EL (cell line): Measurements from ENCODE around the gene HBA1.
A peak's percentile ranks its signal among the peaks of the same experiment; 100 is the strongest.
"Not testable (repeated sequence)": the region's sequence is repeated elsewhere in the genome, so short reads cannot be mapped to it uniquely, and the experiment has no call there.

ENCODE experiments used
- DNase-seq: peaks from one replicate; pipeline ENCODE4 v3.0.0-alpha.2; 2016

The HBA1 gene

GRCh38 chr16:176006-176405 lies 474 bp upstream of the HBA1 start:
- not testable (repeated sequence) for DNase-seq

- no peak for DNase-seq
Observed at GRCh38 chr16:177394-177822, 928 bp downstream of the HBA1 start.

GRCh38 chr16:177981-178667 lies 1.6 kb downstream of the HBA1 start:
- DNase-seq = no peak

- no peak for DNase-seq
Observed at GRCh38 chr16:178668-179015, 2.2 kb downstream of the HBA1 start.

GRCh38 chr16:179211-180092 lies 3.0 kb downstream of the HBA1 start:
- DNase-seq = no peak

- peak; percentile 28 for DNase-seq
Observed at GRCh38 chr16:180101-180675, 3.7 kb downstream of the HBA1 start, which contains the start of gene HBQ1. HBQ1 (plus strand) TSS chr16:180459; CDS start chr16:180487, 28 bp downstream.

- peak; percentile 61 for DNase-seq
Observed at GRCh38 chr16:180681-181564, 4.4 kb downstream of the HBA1 start.

GRCh38 chr16:181565-182021 lies 5.1 kb downstream of the HBA1 start:
- DNase-seq = no peak

GRCh38 chr16:183005-183404 lies 6.5 kb downstream of the HBA1 start:
- no peak for DNase-seq

- DNase-seq = no peak
Observed at GRCh38 chr16:185213-185612, 8.7 kb downstream of the HBA1 start.

- DNase-seq = no peak
Observed at GRCh38 chr16:185691-186090, 9.2 kb downstream of the HBA1 start.

GRCh38 chr16:187330-187729 lies 10.8 kb downstream of the HBA1 start:
- DNase-seq = no peak

GRCh38 chr16:188674-189073 lies 12.2 kb downstream of the HBA1 start:
- DNase-seq = no peak

- no peak for DNase-seq
Observed at GRCh38 chr16:189604-190186, 13.2 kb downstream of the HBA1 start.

GRCh38 chr16:191831-192230 lies 15.4 kb downstream of the HBA1 start:
- no peak for DNase-seq

GRCh38 chr16:192686-193085 lies 16.2 kb downstream of the HBA1 start:
- DNase-seq = no peak

GRCh38 chr16:193441-193840 lies 17.0 kb downstream of the HBA1 start:
- no peak for DNase-seq

- DNase-seq = no peak
Observed at GRCh38 chr16:194516-194915, 18.0 kb downstream of the HBA1 start.

GRCh38 chr16:200388-200787 lies 23.9 kb downstream of the HBA1 start:
- peak; percentile 80 for DNase-seq

GRCh38 chr16:203246-203645 lies 26.8 kb downstream of the HBA1 start:
- no peak for DNase-seq

GRCh38 chr16:204046-204445 lies 27.6 kb downstream of the HBA1 start:
- DNase-seq = not testable (repeated sequence)

- not testable (repeated sequence) for DNase-seq
Observed at GRCh38 chr16:209359-209758, 32.9 kb downstream of the HBA1 start.
